GM23248 (cell line): ENCODE data around the gene CADPS. TPM values are rescaled to one million over a fixed set of nuclear protein-coding genes. Genes with fewer than 3 reads are reported as not detected.

ENCODE experiments used
- DNase-seq: peaks from one replicate; pipeline ENCODE4 v3.0.0-alpha.2; 2015
- H2AFZ ChIP-seq: fragments of 200-600 bp; sonication (generic); 2 replicates; pipeline ENCODE4 v1.6.1; 2016; ENCODE audit warnings: antibody characterized with exemption
- H3F3A ChIP-seq: fragments of 200-600 bp; sonication (generic); 2 replicates; pipeline ENCODE4 v1.6.1; 2016; ENCODE audit warnings: mild to moderate bottlenecking, antibody characterized with exemption, mixed run types; ENCODE audit not compliant: insufficient read depth
- H3K27ac ChIP-seq: fragments of 200-600 bp; sonication (generic); 2 replicates; pipeline ENCODE4 v1.5.1; 2016; ENCODE audit warnings: mild to moderate bottlenecking
- H3K27me3 ChIP-seq: fragments of 200-600 bp; sonication (generic); replicated peaks from 2 replicates; pipeline ENCODE4 v1.6.1; 2016; ENCODE audit warnings: mild to moderate bottlenecking; ENCODE audit not compliant: insufficient read depth
- H3K36me3 ChIP-seq: fragments of 200-600 bp; sonication (generic); 2 replicates; pipeline ENCODE4 v1.6.1; 2016; ENCODE audit warnings: low read depth, mild to moderate bottlenecking
- H3K4me1 ChIP-seq: fragments of 200-600 bp; sonication (generic); 2 replicates; pipeline ENCODE4 v1.6.1; 2016; ENCODE audit warnings: mild to moderate bottlenecking; ENCODE audit not compliant: insufficient read depth
- H3K4me2 ChIP-seq: fragments of 200-600 bp; sonication (generic); one replicate; pipeline ENCODE4 v1.6.1; 2016; ENCODE audit warnings: mild to moderate bottlenecking; ENCODE audit not compliant: unreplicated experiment
- H3K4me3 ChIP-seq: fragments of 200-600 bp; sonication (generic); 2 replicates; pipeline ENCODE4 v1.5.1; 2016; ENCODE audit warnings: mild to moderate bottlenecking
- H3K79me2 ChIP-seq: fragments of 200-600 bp; sonication (generic); 2 replicates; pipeline ENCODE4 v1.6.1; 2016; ENCODE audit warnings: mild to moderate bottlenecking; ENCODE audit not compliant: insufficient read depth
- H3K9ac ChIP-seq: fragments of 200-600 bp; sonication (generic); 2 replicates; pipeline ENCODE4 v1.6.1; 2016; ENCODE audit warnings: mild to moderate bottlenecking
- H3K9me2 ChIP-seq: fragments of 200-600 bp; sonication (generic); 2 replicates; pipeline ENCODE4 v1.6.1; 2016; ENCODE audit warnings: mixed run types, mild to moderate bottlenecking, moderate library complexity; ENCODE audit not compliant: insufficient read depth
- H3K9me3 ChIP-seq: fragments of 200-600 bp; sonication (generic); one replicate; pipeline ENCODE4 v1.6.1; 2017; ENCODE audit warnings: low read depth
- H4K20me1 ChIP-seq: fragments of 200-600 bp; sonication (generic); 2 replicates; pipeline ENCODE4 v1.6.0; 2016; ENCODE audit not compliant: insufficient read depth
- EZH2 ChIP-seq: fragments of 200-600 bp; sonication (generic); IDR thresholded peaks from 2 replicates; pipeline ENCODE4 v1.6.1; 2018; ENCODE audit warnings: antibody characterized with exemption, mild to moderate bottlenecking; ENCODE audit not compliant: insufficient read depth, poor library complexity, severe bottlenecking
- EZH2phosphoT487 ChIP-seq: fragments of 200-600 bp; sonication (generic); IDR thresholded peaks from 2 replicates; pipeline ENCODE4 v1.6.1; 2018; ENCODE audit warnings: antibody characterized with exemption, moderate library complexity, mild to moderate bottlenecking, low read depth; ENCODE audit not compliant: insufficient read depth
- WGBS, 2 experiments: methylation state at CpG; one replicate each; pipeline ENCODE4 v1.1.6; 2015 to 2017; ENCODE audit warnings: low lambda C conversion rate in 2 of 2, low coverage in 1 of 2; ENCODE audit errors: missing lambda C conversion rate in 2 of 2; 5-methylcytosine and 5-hydroxymethylcytosine counted together
- in situ Hi-C: fragments of 300-500 bp; cut with MboI; formaldehyde crosslinking; loops from 2 replicates; pipeline ENCODE4 v1.15.0; 2020
- polyA plus RNA-seq: library from polyadenylated mRNA; unstranded; fragments of >200 nt; fragmentation: Nextera tagmentation; extraction: Ambion mirVana; gene quantifications from 2 replicates; pipeline ENCODE4 v1.2.1, GENCODE V29; 2016
- total RNA-seq: library from RNA; depleted of rRNA; stranded (reverse); fragments of >200 nt; shearing (Covaris generic); gene quantifications from 2 replicates; pipeline ENCODE4 v1.2.3, GENCODE V29; 2014

The CADPS gene
- total and polyA plus RNA-seq, 2 experiments from 2014 or later = 3.0 to 4.1 TPM

GRCh38 chr3:62817678-62818077, 57.5 kb downstream of the CADPS start:
- in situ Hi-C loops = no loop called here
- Histone ChIP-seq H3K27me3 (no peaks in the 10 kb centered on the region), H3K27ac (no peak overlapping the region), H4K20me1 (no peaks in the 10 kb centered on the region; the same call in 1 of the 2 replicates), H3K9ac (no peak overlapping the region), H3K9me2 (no peaks in the 10 kb centered on the region), H3K36me3 (no peaks in the 10 kb centered on the region), H3K4me1 (peaks cover 15% of the 10 kb centered on the region; the same call in 1 of the 2 replicates), H3K4me3 (no peak overlapping the region), H3K4me2 (no peak overlapping the region), H2AFZ (no peak overlapping the region), H3K79me2 (no peaks in the 10 kb centered on the region), H3F3A (no peaks in the 10 kb centered on the region), H3K9me3 (no peaks in the 10 kb centered on the region)
- TF ChIP-seq EZH2phosphoT487 (no peak), EZH2 (no peak)
- WGBS, 2 experiments = 86 to 87% methylated on average over 2 of the region's 2 CpGs
- no peak for DNase-seq

GRCh38 chr3:62815981-62816380, 59.2 kb downstream of the CADPS start:
- Histone ChIP-seq H3K27me3 (no peaks in the 10 kb centered on the region), H3K4me2 (peak overlapping the region; percentile 5), H3K9ac (no peak overlapping the region), H3K9me3 (no peaks in the 10 kb centered on the region), H2AFZ (no peak overlapping the region), H3K9me2 (no peaks in the 10 kb centered on the region), H3F3A (no peaks in the 10 kb centered on the region), H3K4me1 (peaks cover 15% of the 10 kb centered on the region; the same call in 1 of the 2 replicates), H3K27ac (no peak overlapping the region), H3K4me3 (no peak overlapping the region), H3K36me3 (no peaks in the 10 kb centered on the region), H4K20me1 (no peaks in the 10 kb centered on the region), H3K79me2 (no peaks in the 10 kb centered on the region)
- in situ Hi-C loops = no loop called here
- TF ChIP-seq EZH2phosphoT487 (no peak), EZH2 (no peak)
- DNase-seq = peak; percentile 18

GRCh38 chr3:62812631-62813030, 62.6 kb downstream of the CADPS start:
- Histone ChIP-seq H3K27me3 (no peaks in the 10 kb centered on the region), H3K27ac (no peak overlapping the region), H3K9me3 (no peaks in the 10 kb centered on the region), H4K20me1 (no peaks in the 10 kb centered on the region), H2AFZ (no peak overlapping the region), H3K9me2 (no peaks in the 10 kb centered on the region), H3F3A (no peaks in the 10 kb centered on the region), H3K4me3 (no peak overlapping the region), H3K4me1 (peaks cover 12% of the 10 kb centered on the region; the same call in 1 of the 2 replicates), H3K36me3 (no peaks in the 10 kb centered on the region), H3K4me2 (no peak overlapping the region), H3K9ac (no peak overlapping the region), H3K79me2 (no peaks in the 10 kb centered on the region)
- no peak for DNase-seq
- 71 to 77% methylated on average over 3 of the region's 3 CpGs for WGBS, 2 experiments
- TF ChIP-seq EZH2phosphoT487 = no peak
- TF ChIP-seq EZH2 = no peak
- in situ Hi-C loops = no loop called here

- Histone ChIP-seq H3K9me2 (no peaks in the 10 kb centered on the region), H3K27me3 (no peaks in the 10 kb centered on the region), H2AFZ (no peak overlapping the region), H3K36me3 (no peaks in the 10 kb centered on the region), H3K27ac (no peak overlapping the region), H3F3A (no peaks in the 10 kb centered on the region), H3K4me2 (no peak overlapping the region), H3K9me3 (no peaks in the 10 kb centered on the region), H3K79me2 (no peaks in the 10 kb centered on the region), H4K20me1 (no peaks in the 10 kb centered on the region), H3K9ac (no peak overlapping the region), H3K4me1 (0 out of 2 replicates have a peak, but pooled peaks cover 6% of the 10 kb centered on the region), H3K4me3 (no peak overlapping the region)
- DNase-seq = peak; percentile 13
- no peak for TF ChIP-seq EZH2
- TF ChIP-seq EZH2phosphoT487 = no peak
- in situ Hi-C loops = no loop called here
Measured at GRCh38 chr3:62811119-62811518, 64.1 kb downstream of the CADPS start.

- TF ChIP-seq EZH2phosphoT487 (no peak), EZH2 (no peak)
- Histone ChIP-seq H3K4me2 (no peak overlapping the region), H3K9me2 (no peaks in the 10 kb centered on the region), H3K36me3 (no peaks in the 10 kb centered on the region), H3K4me1 (no peaks in the 10 kb centered on the region), H3K27me3 (no peaks in the 10 kb centered on the region), H3K4me3 (no peak overlapping the region), H2AFZ (no peak overlapping the region), H4K20me1 (no peaks in the 10 kb centered on the region), H3K9me3 (no peaks in the 10 kb centered on the region), H3K27ac (no peak overlapping the region), H3F3A (no peaks in the 10 kb centered on the region), H3K9ac (no peak overlapping the region), H3K79me2 (no peaks in the 10 kb centered on the region)
- in situ Hi-C loops = no loop called here
- 67 to 77% methylated on average over 1 of the region's 1 CpG for WGBS, 2 experiments
- no peak for DNase-seq
Measured at GRCh38 chr3:62809369-62809768, 65.8 kb downstream of the CADPS start.
